ENCODE measurements around the gene PADI6. TPM values are rescaled to one million over a fixed set of nuclear protein-coding genes. Genes with fewer than 3 reads are reported as not detected.
A peak's percentile ranks its signal among the peaks of the same experiment; 100 is the strongest.

Gene PADI6
- total and polyA plus RNA-seq, 2 of the 8 experiments (the other 6 are each of a cell fraction or from before 2014, with no cell fraction given) = not detected

DNA sequence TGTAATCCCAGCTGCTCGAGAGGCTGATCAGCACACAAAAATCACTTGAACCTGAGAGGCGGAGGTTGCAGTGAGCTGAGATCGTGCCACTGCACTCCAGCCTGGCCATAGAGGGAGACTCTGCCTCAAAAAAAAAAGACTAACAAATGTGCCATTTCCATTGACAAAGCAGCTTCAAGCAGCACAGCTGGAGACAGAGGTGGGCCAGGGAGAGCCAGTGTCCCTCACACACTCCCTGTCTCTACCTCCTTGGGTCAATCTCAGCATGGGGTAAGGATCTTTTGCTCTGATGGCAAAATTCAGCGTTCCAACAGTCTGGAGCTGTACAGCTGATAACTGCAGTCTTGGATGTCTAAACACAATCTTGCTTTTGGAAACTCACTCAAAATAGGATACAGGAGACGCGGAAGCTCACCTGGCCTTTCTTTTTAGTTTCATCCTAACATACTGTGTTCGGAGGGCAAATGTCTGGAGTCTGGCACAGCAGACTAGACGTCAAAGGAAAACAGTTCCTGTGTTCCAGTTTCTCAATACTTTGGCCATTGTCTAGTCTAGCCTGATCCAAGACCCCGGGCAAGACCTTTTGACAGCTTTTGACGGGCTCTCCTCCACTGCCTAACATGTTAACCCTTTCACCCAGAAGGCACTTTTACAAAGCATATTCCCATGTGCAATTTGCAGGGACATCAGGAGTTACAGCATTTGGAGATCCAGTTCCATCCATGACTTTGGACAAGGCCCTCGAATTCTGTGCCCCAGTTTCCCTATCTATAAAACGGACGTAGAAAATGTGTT lies 64.6 kb downstream of the PADI6 start (continued):
- TF ChIP-seq, protein P1, sequence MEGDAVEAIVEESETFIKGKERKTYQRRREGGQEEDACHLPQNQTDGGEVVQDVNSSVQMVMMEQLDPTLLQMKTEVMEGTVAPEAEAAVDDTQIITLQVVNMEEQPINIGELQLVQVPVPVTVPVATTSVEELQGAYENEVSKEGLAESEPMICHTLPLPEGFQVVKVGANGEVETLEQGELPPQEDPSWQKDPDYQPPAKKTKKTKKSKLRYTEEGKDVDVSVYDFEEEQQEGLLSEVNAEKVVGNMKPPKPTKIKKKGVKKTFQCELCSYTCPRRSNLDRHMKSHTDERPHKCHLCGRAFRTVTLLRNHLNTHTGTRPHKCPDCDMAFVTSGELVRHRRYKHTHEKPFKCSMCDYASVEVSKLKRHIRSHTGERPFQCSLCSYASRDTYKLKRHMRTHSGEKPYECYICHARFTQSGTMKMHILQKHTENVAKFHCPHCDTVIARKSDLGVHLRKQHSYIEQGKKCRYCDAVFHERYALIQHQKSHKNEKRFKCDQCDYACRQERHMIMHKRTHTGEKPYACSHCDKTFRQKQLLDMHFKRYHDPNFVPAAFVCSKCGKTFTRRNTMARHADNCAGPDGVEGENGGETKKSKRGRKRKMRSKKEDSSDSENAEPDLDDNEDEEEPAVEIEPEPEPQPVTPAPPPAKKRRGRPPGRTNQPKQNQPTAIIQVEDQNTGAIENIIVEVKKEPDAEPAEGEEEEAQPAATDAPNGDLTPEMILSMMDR (IDR thresholded peaks at IDR 0.05; ENCODE audit: control extremely low read depth in 1 of 3, insufficient read depth in 1 of 3, low read depth in 1 of 3, low read length in 3 of 3) = 0 out of 4 replicates have a peak, but pooled peaks of 1 of the 3 experiments have one; percentile 0
